Smooth muscle cell (in vitro differentiated cells): Measurements from ENCODE around the gene SLC39A11. TPM values are rescaled to one million over a fixed set of nuclear protein-coding genes. Genes with fewer than 3 reads are reported as not detected.

Experiments used
- DNase-seq: peaks from one replicate; lab custom pipeline; 2025; ENCODE audit not compliant: unreplicated experiment; lab: John Stamatoyannopoulos, UW
- H2AFZ ChIP-seq: fragments of 200-600 bp; sonication (generic); 2 replicates; pipeline ENCODE4 v1.6.0; 2016; ENCODE audit warnings: antibody characterized with exemption, low read depth, mild to moderate bottlenecking
- H3F3A ChIP-seq: fragments of 200-600 bp; sonication (generic); 2 replicates; pipeline ENCODE4 v1.6.0; 2017; ENCODE audit warnings: antibody characterized with exemption, low read depth
- H3K27ac ChIP-seq: fragments of 200-600 bp; sonication (generic); 2 replicates; pipeline ENCODE4 v1.5.1; 2016; ENCODE audit warnings: low read depth, mild to moderate bottlenecking
- H3K27me3 ChIP-seq: fragments of 200-600 bp; sonication (generic); 2 replicates; pipeline ENCODE4 v1.6.1; 2016; ENCODE audit warnings: low read depth, mild to moderate bottlenecking
- H3K36me3 ChIP-seq: fragments of 200-600 bp; sonication (generic); 2 replicates; pipeline ENCODE4 v1.5.1; 2016; ENCODE audit warnings: low read depth
- H3K4me1 ChIP-seq: fragments of 200-600 bp; sonication (generic); 2 replicates; pipeline ENCODE4 v1.5.1; 2016; ENCODE audit warnings: low read depth
- H3K4me2 ChIP-seq: fragments of 200-600 bp; sonication (generic); 2 replicates; pipeline ENCODE4 v1.6.0; 2016; ENCODE audit warnings: mild to moderate bottlenecking
- H3K4me3 ChIP-seq: fragments of 200-600 bp; sonication (generic); 2 replicates; pipeline ENCODE4 v1.5.1; 2016; ENCODE audit warnings: mild to moderate bottlenecking
- H3K79me2 ChIP-seq: fragments of 200-600 bp; sonication (generic); 2 replicates; pipeline ENCODE4 v1.6.0; 2016; ENCODE audit warnings: low read depth, mild to moderate bottlenecking
- H3K9ac ChIP-seq: fragments of 200-600 bp; sonication (generic); 2 replicates; pipeline ENCODE4 v1.6.0; 2016; ENCODE audit warnings: low read depth
- H3K9me3 ChIP-seq: fragments of 200-600 bp; sonication (generic); replicated peaks from 2 replicates; pipeline ENCODE4 v1.5.1; 2016; ENCODE audit warnings: low read depth
- H4K20me1 ChIP-seq: fragments of 200-600 bp; sonication (generic); 2 replicates; pipeline ENCODE4 v1.6.0; 2016; ENCODE audit warnings: low read depth
- WGBS: methylation state at CpG from one replicate; pipeline ENCODE4 v1.1.7; 2016; ENCODE audit warnings: low lambda C conversion rate; 5-methylcytosine and 5-hydroxymethylcytosine counted together
- polyA plus RNA-seq: library from polyadenylated mRNA; unstranded; fragments of >200 nt; fragmentation: Nextera tagmentation; extraction: Ambion mirVana; gene quantifications from 2 replicates; pipeline ENCODE4 v1.2.1, GENCODE V29; 2016
- total RNA-seq: library from RNA; depleted of rRNA; stranded (reverse); fragments of >200 nt; gene quantifications from 2 replicates; pipeline ENCODE4 v1.2.3, GENCODE V29; 2014
- TF ChIP-seq, protein P1 (sequence below): fragments of 200-600 bp; sonication (generic); IDR thresholded peaks from 2 replicates; pipeline ENCODE4 v1.5.1; 2017; ENCODE audit warnings: borderline replicate concordance, mild to moderate bottlenecking, antibody characterized with exemption; ENCODE audit not compliant: insufficient read depth, poor library complexity, severe bottlenecking

SLC39A11 gene
- total and polyA plus RNA-seq, 2 experiments from 2014 or later = 9.2 to 36.7 TPM

DNA sequence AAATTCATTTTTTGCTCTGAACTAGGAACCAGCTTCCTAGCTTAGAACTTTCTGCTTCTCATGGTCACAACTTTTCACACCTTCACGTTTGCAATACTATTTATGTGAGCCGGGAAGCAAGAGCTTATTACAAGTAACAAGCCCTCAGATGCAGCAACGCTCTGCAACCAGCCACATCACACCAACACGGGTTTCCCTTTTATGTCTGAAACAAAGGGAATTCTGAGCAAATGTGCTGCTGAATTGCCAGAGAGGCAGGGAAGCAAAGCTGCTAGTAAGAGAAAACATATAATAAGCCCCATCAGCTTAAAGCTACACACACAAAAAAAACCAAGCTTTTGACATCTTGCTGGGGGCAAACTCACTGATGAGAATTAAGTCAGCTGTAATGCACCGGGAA, 122.2 kb downstream of the SLC39A11 start:
- 73% methylated on average over 5 of the region's 5 CpGs for WGBS
- TF ChIP-seq, protein P1, sequence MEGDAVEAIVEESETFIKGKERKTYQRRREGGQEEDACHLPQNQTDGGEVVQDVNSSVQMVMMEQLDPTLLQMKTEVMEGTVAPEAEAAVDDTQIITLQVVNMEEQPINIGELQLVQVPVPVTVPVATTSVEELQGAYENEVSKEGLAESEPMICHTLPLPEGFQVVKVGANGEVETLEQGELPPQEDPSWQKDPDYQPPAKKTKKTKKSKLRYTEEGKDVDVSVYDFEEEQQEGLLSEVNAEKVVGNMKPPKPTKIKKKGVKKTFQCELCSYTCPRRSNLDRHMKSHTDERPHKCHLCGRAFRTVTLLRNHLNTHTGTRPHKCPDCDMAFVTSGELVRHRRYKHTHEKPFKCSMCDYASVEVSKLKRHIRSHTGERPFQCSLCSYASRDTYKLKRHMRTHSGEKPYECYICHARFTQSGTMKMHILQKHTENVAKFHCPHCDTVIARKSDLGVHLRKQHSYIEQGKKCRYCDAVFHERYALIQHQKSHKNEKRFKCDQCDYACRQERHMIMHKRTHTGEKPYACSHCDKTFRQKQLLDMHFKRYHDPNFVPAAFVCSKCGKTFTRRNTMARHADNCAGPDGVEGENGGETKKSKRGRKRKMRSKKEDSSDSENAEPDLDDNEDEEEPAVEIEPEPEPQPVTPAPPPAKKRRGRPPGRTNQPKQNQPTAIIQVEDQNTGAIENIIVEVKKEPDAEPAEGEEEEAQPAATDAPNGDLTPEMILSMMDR = no peak
- no peak overlapping the region for H3K4me3 ChIP-seq
- no peak overlapping the region for H3K4me2 ChIP-seq
- H4K20me1 ChIP-seq = no peaks in the 10 kb centered on the region
- H3K9me3 ChIP-seq = no peaks in the 10 kb centered on the region
- no peaks in the 10 kb centered on the region for H3K36me3 ChIP-seq
- no peak for DNase-seq
- no peak overlapping the region for H3K27ac ChIP-seq
- no peaks in the 10 kb centered on the region for H3K27me3 ChIP-seq
- peaks cover 11% of the 10 kb centered on the region for H3K4me1 ChIP-seq
- no peak overlapping the region for H2AFZ ChIP-seq
- no peak overlapping the region for H3K9ac ChIP-seq
- H3F3A ChIP-seq = no peaks in the 10 kb centered on the region
- H3K79me2 ChIP-seq = no peaks in the 10 kb centered on the region

- H3K9me3 ChIP-seq = no peaks in the 10 kb centered on the region
- H3K9ac ChIP-seq = no peak overlapping the region
- no peak overlapping the region for H3K4me3 ChIP-seq
- peaks cover 11% of the 10 kb centered on the region for H3K4me1 ChIP-seq
- H4K20me1 ChIP-seq = no peaks in the 10 kb centered on the region
- H3K36me3 ChIP-seq = no peaks in the 10 kb centered on the region
- no peak for DNase-seq
- 94% methylated on average over 5 of the region's 5 CpGs for WGBS
- no peak overlapping the region for H2AFZ ChIP-seq
- H3K27me3 ChIP-seq = no peaks in the 10 kb centered on the region
- TF ChIP-seq, protein P1 = no peak
- H3F3A ChIP-seq = no peaks in the 10 kb centered on the region
- H3K4me2 ChIP-seq = no peak overlapping the region
- no peaks in the 10 kb centered on the region for H3K79me2 ChIP-seq
- H3K27ac ChIP-seq = no peak overlapping the region
These were observed 123.1 kb downstream of the SLC39A11 start for GRCh38 chr17:72969293-72969906.

DNA sequence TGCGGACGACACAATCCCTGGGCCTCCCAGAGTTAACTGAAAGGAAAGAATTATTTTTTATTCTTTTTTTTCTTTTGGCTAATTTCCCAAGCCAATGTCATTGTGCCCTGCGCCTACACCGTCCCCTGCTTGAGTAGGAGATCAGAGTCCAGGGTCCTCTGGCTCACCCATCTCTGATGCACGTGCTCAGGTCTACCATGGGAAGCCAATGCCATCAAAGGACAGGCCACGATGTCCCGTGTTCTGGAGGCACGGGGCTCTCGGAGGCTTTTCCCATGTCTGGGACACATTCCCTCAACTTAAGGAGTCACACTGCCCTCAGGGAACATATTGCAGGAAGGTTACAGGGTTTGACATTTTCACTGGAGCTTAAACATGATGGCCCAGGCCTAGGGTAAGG, 123.7 kb downstream of the SLC39A11 start:
- H3K27me3 ChIP-seq = no peaks in the 10 kb centered on the region
- no peaks in the 10 kb centered on the region for H3K79me2 ChIP-seq
- no peak for DNase-seq
- no peak overlapping the region for H3K27ac ChIP-seq
- no peaks in the 10 kb centered on the region for H3F3A ChIP-seq
- no peak overlapping the region for H3K4me2 ChIP-seq
- no peak overlapping the region for H3K9ac ChIP-seq
- peaks cover 11% of the 10 kb centered on the region for H3K4me1 ChIP-seq
- whole genome bisulfite sequencing = 84% methylated on average over 9 of the region's 9 CpGs
- no peaks in the 10 kb centered on the region for H4K20me1 ChIP-seq
- H3K36me3 ChIP-seq = no peaks in the 10 kb centered on the region
- TF ChIP-seq, protein P1 = no peak
- no peak overlapping the region for H2AFZ ChIP-seq
- no peak overlapping the region for H3K4me3 ChIP-seq
- no peaks in the 10 kb centered on the region for H3K9me3 ChIP-seq

DNA sequence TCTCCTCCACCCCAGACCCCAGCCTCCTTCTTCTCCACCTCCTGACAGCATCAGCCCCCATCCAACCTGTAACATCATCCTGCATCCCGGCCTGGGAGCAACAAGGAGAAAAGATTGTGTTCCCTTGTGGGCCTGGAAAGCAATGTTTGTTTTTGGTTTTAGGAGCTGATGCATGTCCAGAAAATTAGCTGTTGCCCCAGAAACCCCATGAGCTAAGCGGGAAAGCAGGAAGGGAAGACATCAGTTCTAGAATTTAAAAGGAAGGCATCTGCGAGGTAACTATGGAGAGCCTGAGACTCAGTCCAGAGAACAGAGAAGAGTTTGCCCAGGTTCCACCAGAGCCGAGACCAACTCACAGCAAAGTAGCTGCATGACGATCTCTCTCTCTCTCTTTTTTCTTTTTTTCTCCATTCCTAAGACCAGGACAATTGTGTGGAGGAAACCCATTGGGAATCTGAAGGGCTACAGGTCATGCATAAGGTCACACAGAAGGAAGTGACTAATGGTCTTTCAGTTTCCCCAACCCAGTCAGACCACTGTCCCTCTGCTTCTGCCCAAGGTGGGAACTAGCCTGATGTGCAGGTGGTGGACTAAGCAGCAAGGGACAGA, 124.4 kb downstream of the SLC39A11 start:
- peaks cover 11% of the 10 kb centered on the region for H3K4me1 ChIP-seq
- no peak for DNase-seq
- no peaks in the 10 kb centered on the region for H3K79me2 ChIP-seq
- TF ChIP-seq, protein P1 = no peak
- no peaks in the 10 kb centered on the region for H4K20me1 ChIP-seq
- no peaks in the 10 kb centered on the region for H3F3A ChIP-seq
- no peak overlapping the region for H2AFZ ChIP-seq
- H3K9me3 ChIP-seq = no peaks in the 10 kb centered on the region
- H3K4me2 ChIP-seq = no peak overlapping the region
- H3K4me3 ChIP-seq = no peak overlapping the region
- 91% methylated on average over 5 of the region's 5 CpGs for WGBS
- H3K36me3 ChIP-seq = no peaks in the 10 kb centered on the region
- no peaks in the 10 kb centered on the region for H3K27me3 ChIP-seq
- no peak overlapping the region for H3K27ac ChIP-seq
- no peak overlapping the region for H3K9ac ChIP-seq
